K562 (cell line): ENCODE results near the gene MORC1. TPM values are rescaled to one million over a fixed set of nuclear protein-coding genes. Genes with fewer than 3 reads are reported as not detected.

Experiments used
- ATAC-seq: fragments of 200-7000 bp; cut with Tn5 transposase; 3 replicates; pipeline ENCODE4 v1.9.1; 2020; ENCODE audit warnings: moderate library complexity
- BruUV-seq: library from RNA; stranded (reverse); fragments of 400-500 nt; replicated peaks from 2 replicates; lab custom pipeline; 2021; lab: Mats Ljungman, UMichigan
- CTCF ChIA-PET: fragments of 300-600 bp; formaldehyde crosslinking; extraction: SDS; loops from one replicate; lab custom pipeline; 2021; ENCODE audit warnings: low intra/inter-chr PET ratio; lab: Yijun Ruan, JAX
- POLR2A ChIA-PET: fragments of 300-600, 350-650 bp; sonication (Branson Sonifier 250); formaldehyde crosslinking; extraction: SDS; loops from one replicate; lab custom pipeline; 2021; ENCODE audit warnings: antibody characterized with exemption, inconsistent platforms; lab: Yijun Ruan, JAX
- DNase-seq, 4 experiments: peaks; one replicate each; pipeline versions ENCODE4 v3.0.0 to v3.0.0-alpha.2; 2011 to 2018; ENCODE audit warnings: low spot score in 3 of 4, mixed read lengths in 3 of 4; ENCODE audit errors: extremely low read depth in 1 of 4
- FAIRE-seq: peaks from 2 replicates; lab custom pipeline; 2011; peaks lifted over from hg19 to GRCh38; lab: Jason Lieb, UNC
- H2AFZ ChIP-seq: 2 replicates; pipeline ENCODE4 v1.6.0; 2011; ENCODE audit warnings: low read depth, low read length, control low read depth, inconsistent platforms
- H3K27ac ChIP-seq: fragments of 200-600 bp; 3 replicates; pipeline ENCODE4 v1.8.0; 2011; ENCODE audit warnings: low read depth, mild to moderate bottlenecking, control low read depth, inconsistent platforms, low read length, moderate library complexity, mixed read lengths; ENCODE audit errors: extremely low read depth
- H3K27me3 ChIP-seq, 2 experiments: fragments of 300-600 bp in 1 of 2; 2 replicates in 1 of 2; 3 replicates in 1 of 2; pipeline versions ENCODE4 v1.6.0 to v1.8.0; 2011; ENCODE audit warnings: inconsistent platforms in 2 of 2, low read length in 2 of 2, mild to moderate bottlenecking in 1 of 2, mixed read lengths in 1 of 2, moderate library complexity in 1 of 2; ENCODE audit not compliant: control insufficient read depth in 2 of 2, insufficient read depth in 2 of 2
- H3K36me3 ChIP-seq: fragments of 300-600 bp; 3 replicates; pipeline ENCODE4 v1.8.0; 2011; ENCODE audit warnings: mild to moderate bottlenecking, low read length, inconsistent platforms; ENCODE audit not compliant: control insufficient read depth, insufficient read depth
- H3K4me1 ChIP-seq, 2 experiments: fragments of 200-600 bp in 1 of 2; replicated peaks in 1 of 2; 2 replicates in 1 of 2; 3 replicates in 1 of 2; pipeline versions ENCODE4 v1.5.1 to v1.8.0; 2011; ENCODE audit warnings: inconsistent platforms in 2 of 2, low read length in 2 of 2, mild to moderate bottlenecking in 1 of 2, mixed read lengths in 1 of 2, moderate library complexity in 1 of 2; ENCODE audit not compliant: control insufficient read depth in 2 of 2, insufficient read depth in 2 of 2
- H3K4me2 ChIP-seq: 2 replicates; pipeline ENCODE4 v1.6.1; 2011; ENCODE audit warnings: low read length, control low read depth, inconsistent platforms, mixed read lengths; ENCODE audit not compliant: insufficient read depth
- H3K4me3 ChIP-seq: fragments of 200-600 bp; sonication (generic), shearing (Covaris generic); 2 replicates; pipeline ENCODE4 v1.5.1; 2016; ENCODE audit warnings: control low read depth, inconsistent platforms
- H3K79me2 ChIP-seq: fragments of 200-600 bp; 3 replicates; pipeline ENCODE4 v1.8.0; 2011; ENCODE audit warnings: low read length, inconsistent platforms; ENCODE audit not compliant: control insufficient read depth, insufficient read depth
- H3K9ac ChIP-seq, 2 experiments: 2 replicates each; pipeline versions ENCODE4 v1.6.0 to v1.6.1; 2011; ENCODE audit warnings: low read depth in 2 of 2, low read length in 2 of 2, control low read depth in 1 of 2, inconsistent platforms in 1 of 2, mild to moderate bottlenecking in 1 of 2, mixed read lengths in 1 of 2; ENCODE audit not compliant: insufficient read depth in 1 of 2
- H3K9me1 ChIP-seq: one replicate; pipeline ENCODE4 v1.6.0; 2011; ENCODE audit warnings: inconsistent platforms, mild to moderate bottlenecking, low read length, moderate library complexity; ENCODE audit not compliant: control insufficient read depth, insufficient read depth
- H3K9me3 ChIP-seq: replicated peaks from 2 replicates; pipeline ENCODE4 v1.5.1; 2011; ENCODE audit warnings: low read depth, low read length, inconsistent platforms; ENCODE audit not compliant: control insufficient read depth, insufficient read depth
- H4K20me1 ChIP-seq: replicated peaks from 2 replicates; pipeline ENCODE4 v1.6.1; 2011; ENCODE audit warnings: low read length, inconsistent platforms, mixed read lengths; ENCODE audit not compliant: control insufficient read depth, insufficient read depth
- MCM7 ChIP-seq, 2 experiments: fragments of 450-650 bp; IDR thresholded peaks; 2 replicates each; pipeline ENCODE4 v1.6.1; 2016 to 2018
- MEF2A ChIP-seq: IDR thresholded peaks from 2 replicates; pipeline ENCODE4 v1.6.1; 2011; ENCODE audit warnings: low read depth, mild to moderate bottlenecking, low read length, moderate library complexity; ENCODE audit not compliant: control insufficient read depth
- MLLT1 ChIP-seq, 2 experiments: fragments of 450-650 bp; IDR thresholded peaks; 2 replicates each; pipeline ENCODE4 v1.6.1; 2016
- MTF1 ChIP-seq: fragments of 250-450 bp; sonication (Bioruptor Pico); IDR thresholded peaks from 2 replicates; pipeline ENCODE4 v1.9.0; 2021; ENCODE audit warnings: moderate library complexity, mild to moderate bottlenecking, inconsistent platforms, borderline replicate concordance
- SMAD2 ChIP-seq: fragments of 150-350 bp; IDR thresholded peaks from 2 replicates; pipeline ENCODE4 v1.6.1; 2014; ENCODE audit warnings: low read depth, mild to moderate bottlenecking, low read length
- SNIP1 ChIP-seq: fragments of 450-650 bp; IDR thresholded peaks from 2 replicates; pipeline ENCODE4 v1.7.1; 2017; ENCODE audit warnings: low read depth, mild to moderate bottlenecking
- TBP ChIP-seq: optimal IDR thresholded peaks from 2 replicates; pipeline ENCODE3; 2011; ENCODE audit warnings: low read depth, low read length, improper control_type of control experiment
- TGIF2 ChIP-seq: sonication (generic); formaldehyde crosslinking; IDR thresholded peaks from 2 replicates; pipeline ENCODE4 v1.8.1; 2022; ENCODE audit warnings: mild to moderate bottlenecking, missing genetic modification reagents, moderate library complexity
- TOE1 ChIP-seq, 2 experiments: fragments of 450-650 bp in 1 of 2; sonication (generic) in 1 of 2; formaldehyde crosslinking in 1 of 2; IDR thresholded peaks; 2 replicates each; pipeline versions ENCODE4 v1.7.1 to v1.8.0; 2016 to 2022; ENCODE audit warnings: borderline replicate concordance in 2 of 2, mild to moderate bottlenecking in 2 of 2, antibody characterized with exemption in 1 of 2, inconsistent platforms in 1 of 2, low read depth in 1 of 2, missing genetic modification reagents in 1 of 2, moderate library complexity in 1 of 2
- ZNF609 ChIP-seq: sonication (generic); formaldehyde crosslinking; IDR thresholded peaks from 2 replicates; pipeline ENCODE4 v1.8.1; 2023; ENCODE audit warnings: missing genetic modification reagents, mild to moderate bottlenecking, borderline replicate concordance
- ZNF639 ChIP-seq, 2 experiments: fragments of 200-800 bp in 1 of 2; sonication (Bioruptor generic) in 1 of 2; sonication (generic) in 1 of 2; formaldehyde crosslinking in 1 of 2; IDR thresholded peaks in 1 of 2; conservative IDR thresholded peaks in 1 of 2; 2 replicates each; pipeline versions ENCODE4 v1.5.0 to v1.6.1; 2016 to 2020; ENCODE audit warnings: missing compliant biosample characterization in 1 of 2, missing genetic modification characterization in 1 of 2, missing genetic modification reagents in 1 of 2
- ZNF764 ChIP-seq: fragments of 250-450 bp; sonication (Bioruptor Pico); IDR thresholded peaks from 2 replicates; pipeline ENCODE4 v1.4.0; 2020; ENCODE audit warnings: low read depth, mild to moderate bottlenecking, moderate library complexity
- WGBS: fragments of 100-300 bp; shearing (Covaris generic); methylation state at CpG from one replicate; pipeline ENCODE4 v1.1.6; 2016; ENCODE audit warnings: low coverage, mixed read lengths; ENCODE audit not compliant: insufficient coverage; ENCODE audit errors: missing lambda C conversion rate; 5-methylcytosine and 5-hydroxymethylcytosine counted together
- in situ Hi-C: fragments of 300-500 bp; cut with MboI; formaldehyde crosslinking; loops from 4 replicates; pipeline ENCODE4 v1.15.0; 2018; ENCODE audit warnings: inconsistent platforms, mixed read lengths
- intact Hi-C: fragments of 100-400 bp; cut with micrococcal nuclease; formaldehyde crosslinking; loops from 2 replicates; pipeline ENCODE4 v1.14.2; 2022
- polyA plus RNA-seq, 8 experiments: library from polyadenylated mRNA; depleted of rRNA in 4 of 8; stranded (reverse) in 5 of 8; unstranded in 3 of 8; fragments of >200 nt; fragmentation: Nextera tagmentation in 2 of 8; fragmentation: Illumina TruSeq in 1 of 8; extraction: Ambion mirVana in 2 of 8; extraction: Trizol in 1 of 8; gene quantifications; 2 replicates each; pipeline versions ENCODE4 v1.2.1 to v1.2.3, GENCODE V29; 2011 to 2014; ENCODE audit warnings: inconsistent platforms in 1 of 8, missing spikeins in 1 of 8
- total RNA-seq, 7 experiments: library from RNA; depleted of rRNA in 6 of 7; stranded (reverse); fragments of >200 nt in 6 of 7; fragmentation: Illumina TruSeq in 2 of 7; extraction: Trizol in 2 of 7; gene quantifications; 2 replicates each; pipeline versions ENCODE4 v1.2.1 to v1.2.3, GENCODE V29; 2011 to 2021; ENCODE audit warnings: low replicate concordance in 1 of 7

The MORC1 gene
- total and polyA plus RNA-seq, 9 of the 15 experiments (the other 6 are each of a cell fraction or from before 2014, with no cell fraction given), result 0.08 to 0.41 (median 0.30) TPM; not detected in 1

- no peaks in the 10 kb centered on the region for H4K20me1 ChIP-seq
- no peak for FAIRE-seq
- no TSS peak for BruUV-seq
- H3K9me1 ChIP-seq, result no peaks in the 10 kb centered on the region
- H3K9ac ChIP-seq, result no peak overlapping the region
- ChIA-PET POLR2A (no interaction called here), CTCF (no interaction called here)
- no peak overlapping the region for H3K27ac ChIP-seq
- TF ChIP-seq ZNF609 (CRISPR knock-in tag) (no peak), MEF2A (no peak), MLLT1 (IDR thresholded peaks at IDR 0.05) (no peak), MTF1 (CRISPR knock-in tag) (no peak), SNIP1 (no peak), ZNF764 (CRISPR knock-in tag) (no peak), TBP (no peak), TGIF2 (CRISPR knock-in tag) (no peak), TOE1 (IDR thresholded peaks at IDR 0.05; ENCODE audit: borderline replicate concordance) (no peak), TOE1 (CRISPR knock-in tag; IDR thresholded peaks at IDR 0.05; ENCODE audit: borderline replicate concordance, low read depth) (no peak), SMAD2 (no peak), MCM7 (IDR thresholded peaks at IDR 0.05) (no peak), ZNF639 (CRISPR knock-in tag; conservative IDR thresholded peaks at IDR 0.05 in 1 of 2, IDR thresholded peaks at IDR 0.05 in 1 of 2) (no peak)
- no peaks in the 10 kb centered on the region for H3K9me3 ChIP-seq
- 0% methylated on average over 6 of the region's 7 CpGs for WGBS
- no peaks in the 10 kb centered on the region for H3K27me3 ChIP-seq
- no peak for ATAC-seq
- intact Hi-C loops, result no loop called here
- no peak for DNase-seq
- no peak overlapping the region for H3K4me2 ChIP-seq
- no peaks in the 10 kb centered on the region for H3K36me3 ChIP-seq
- no peak overlapping the region for H2AFZ ChIP-seq
- no peaks in the 10 kb centered on the region for H3K79me2 ChIP-seq
- in situ Hi-C loops, result no loop called here
- no peaks in the 10 kb centered on the region for H3K4me1 ChIP-seq
- H3K4me3 ChIP-seq, result no peak overlapping the region
Observed at GRCh38 chr3:109070211-109070610, 47.7 kb downstream of the MORC1 start.
